Stimulated activated CD4-positive, alpha-beta T cell treated with anti-CD3 and anti-CD28 coated beads, Interleukin-1b, Interleukin-23, amount 100 ng/mL, for 48 hours (primary cell): ENCODE measurements around the gene NHLRC2.

Experiments used
- DNase-seq: peaks from one replicate; pipeline ENCODE4 v3.0.0-alpha.2; 2020

NHLRC2 gene

GRCh38 chr10:113866551-113867394 lies 12.3 kb downstream of the NHLRC2 start:
- no peak for DNase-seq

- no peak for DNase-seq
Measured at GRCh38 chr10:113867904-113868303, 13.4 kb downstream of the NHLRC2 start.

- DNase-seq = no peak
Measured at GRCh38 chr10:113869789-113870188, 15.3 kb downstream of the NHLRC2 start.

GRCh38 chr10:113872139-113873030 lies 17.9 kb downstream of the NHLRC2 start:
- no peak for DNase-seq

GRCh38 chr10:113875212-113875611 lies 20.8 kb downstream of the NHLRC2 start:
- DNase-seq = no peak

- no peak for DNase-seq
Measured at GRCh38 chr10:113876461-113876860, 22.0 kb downstream of the NHLRC2 start.

- DNase-seq = no peak
Measured at GRCh38 chr10:113879691-113880090, 25.2 kb downstream of the NHLRC2 start.

- no peak for DNase-seq
Measured at GRCh38 chr10:113880236-113880635, 25.8 kb downstream of the NHLRC2 start.

GRCh38 chr10:113882240-113882639 lies 27.8 kb downstream of the NHLRC2 start:
- no peak for DNase-seq

GRCh38 chr10:113889911-113890310 lies 35.5 kb downstream of the NHLRC2 start:
- no peak for DNase-seq

- DNase-seq = no peak
Measured at GRCh38 chr10:113890769-113891168, 36.3 kb downstream of the NHLRC2 start.

- no peak for DNase-seq
Measured at GRCh38 chr10:113891476-113891875, 37.0 kb downstream of the NHLRC2 start.

- no peak for DNase-seq
Measured at GRCh38 chr10:113893570-113893969, 39.1 kb downstream of the NHLRC2 start.

GRCh38 chr10:113894581-113894980 lies 40.1 kb downstream of the NHLRC2 start:
- DNase-seq = no peak

- DNase-seq = no peak
Measured at GRCh38 chr10:113895018-113895417, 40.6 kb downstream of the NHLRC2 start.

GRCh38 chr10:113897693-113898618 lies 43.5 kb downstream of the NHLRC2 start:
- no peak for DNase-seq

GRCh38 chr10:113899952-113900598 lies 45.6 kb downstream of the NHLRC2 start:
- no peak for DNase-seq

- DNase-seq = no peak
Measured at GRCh38 chr10:113905756-113906155, 51.3 kb downstream of the NHLRC2 start.

- no peak for DNase-seq
Measured at GRCh38 chr10:113907166-113907565, 52.7 kb downstream of the NHLRC2 start.

- DNase-seq = no peak
Measured at GRCh38 chr10:113908236-113908635, 53.8 kb downstream of the NHLRC2 start.

GRCh38 chr10:113911113-113911512 lies 56.7 kb downstream of the NHLRC2 start:
- DNase-seq = no peak

GRCh38 chr10:113911839-113912238 lies 57.4 kb downstream of the NHLRC2 start:
- DNase-seq = no peak
